Measurements from ENCODE around the gene TPD52L2.

Gene TPD52L2

DNA sequence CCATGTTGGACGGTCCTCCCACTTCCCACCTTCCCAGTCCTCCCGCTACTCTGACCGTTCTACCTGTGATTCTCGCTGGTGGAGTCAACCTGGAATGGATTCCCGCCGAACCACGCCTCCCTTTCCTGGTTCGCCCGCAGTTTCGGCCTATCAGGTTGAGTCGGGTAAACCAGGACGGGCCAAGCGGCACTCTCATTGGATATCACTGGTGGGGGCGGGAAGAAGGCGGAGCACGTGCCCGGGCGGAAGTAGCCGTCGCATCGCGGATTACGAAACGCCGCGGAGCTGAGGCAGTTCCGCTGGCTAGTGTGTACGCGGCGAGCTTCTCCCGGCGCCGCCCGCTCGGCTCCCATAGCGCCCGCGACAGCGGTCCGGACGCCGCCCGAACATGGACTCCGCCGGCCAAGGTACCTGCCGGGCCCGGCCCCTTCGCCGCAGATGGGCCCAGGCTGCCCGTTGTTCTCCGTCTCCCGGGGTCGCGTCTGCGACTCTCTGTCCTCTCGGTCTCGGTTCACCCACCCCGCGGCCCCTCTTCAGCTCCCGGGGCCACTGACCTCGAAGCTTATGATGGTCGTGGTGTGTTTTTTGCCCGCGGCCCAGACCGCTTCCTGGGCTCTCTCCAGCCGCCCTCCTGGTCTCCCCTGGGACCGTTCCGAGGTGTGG is at the start of gene TPD52L2:
Gene TPD52L2, plus strand, starts transcription at position 293 of the 663 bp plus-strand sequence. Its CDS starts 96 bp downstream, at position 389.
- no peak for TF ChIP-seq GATA3 (IDR thresholded peaks at IDR 0.05; ENCODE audit: low read depth, low read length)
- no peak for TF ChIP-seq GATA2 (IDR thresholded peaks at IDR 0.05; ENCODE audit: low read depth, low read length)

DNA sequence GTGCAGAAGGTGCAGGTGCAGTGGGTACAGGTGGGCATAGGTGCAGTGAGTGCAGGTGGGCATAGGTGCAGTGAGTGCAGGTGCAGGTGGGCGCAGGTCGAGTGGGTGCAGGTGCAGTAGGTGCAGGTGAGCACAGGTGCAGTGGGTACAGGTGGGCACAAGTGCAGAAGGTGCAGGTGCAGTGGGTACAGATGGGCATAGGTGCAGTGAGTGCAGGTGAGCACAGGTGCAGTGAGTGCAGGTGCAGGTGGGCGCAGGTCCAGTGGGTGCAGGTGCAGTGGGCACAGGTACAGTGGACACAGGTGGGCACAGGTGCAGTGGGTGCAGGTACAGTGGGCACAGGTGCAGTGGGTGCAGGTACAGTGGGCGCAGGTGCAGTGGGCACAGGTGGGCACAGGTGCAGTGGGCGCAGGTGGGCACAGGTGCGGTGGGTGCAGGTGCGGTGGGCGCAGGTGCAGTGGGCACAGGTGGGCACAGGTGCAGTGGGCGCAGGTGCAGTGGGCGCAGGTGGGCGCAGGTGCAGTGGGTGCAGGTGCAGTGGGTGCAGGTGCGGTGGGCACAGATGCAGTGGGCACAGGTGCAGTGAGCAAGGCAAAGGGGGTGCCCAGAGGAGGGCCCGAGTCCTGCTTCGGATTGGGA is 49.3 kb upstream of the TPD52L2 start:
- TF ChIP-seq GATA2 (IDR thresholded peaks at IDR 0.05; ENCODE audit: low read depth, low read length) (no peak), GATA3 (IDR thresholded peaks at IDR 0.05; ENCODE audit: low read depth, low read length) (no peak)

DNA sequence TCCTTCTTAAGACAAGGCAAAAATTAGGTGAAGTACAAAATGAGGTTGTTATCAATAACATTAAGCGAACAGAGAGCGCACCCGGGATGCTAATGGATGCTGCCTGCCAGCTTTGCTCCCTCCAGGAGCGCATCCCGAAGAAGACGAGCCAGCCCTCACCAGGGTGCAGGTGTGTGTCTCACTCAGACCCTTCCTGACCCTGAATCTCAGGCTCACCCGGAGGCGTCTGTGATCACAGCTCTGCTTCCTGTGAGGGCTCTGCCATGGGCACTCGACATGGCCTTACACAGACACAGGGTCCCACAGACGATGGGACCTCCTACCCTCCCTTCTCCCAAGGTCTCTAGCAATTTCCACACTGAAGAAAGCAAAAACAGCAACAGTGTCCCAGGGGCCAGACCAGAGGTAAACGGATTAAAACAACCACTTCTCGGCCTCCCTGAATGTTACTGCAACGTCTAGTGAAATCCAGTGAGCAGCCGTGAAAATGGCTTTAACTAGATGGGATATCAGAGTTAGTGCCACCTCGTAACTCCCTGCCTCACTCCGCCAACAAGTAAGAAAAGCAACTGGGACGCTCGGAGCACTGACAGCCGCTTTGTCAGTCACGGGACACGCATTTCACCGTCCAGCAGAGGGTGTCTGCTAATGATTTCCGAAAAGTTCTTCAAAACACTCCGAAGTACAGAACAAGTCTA is 45.7 kb upstream of the TPD52L2 start:
- TF ChIP-seq GATA2 (IDR thresholded peaks at IDR 0.05; ENCODE audit: low read depth, low read length) (no peak), GATA3 (IDR thresholded peaks at IDR 0.05; ENCODE audit: low read depth, low read length) (no peak)

DNA sequence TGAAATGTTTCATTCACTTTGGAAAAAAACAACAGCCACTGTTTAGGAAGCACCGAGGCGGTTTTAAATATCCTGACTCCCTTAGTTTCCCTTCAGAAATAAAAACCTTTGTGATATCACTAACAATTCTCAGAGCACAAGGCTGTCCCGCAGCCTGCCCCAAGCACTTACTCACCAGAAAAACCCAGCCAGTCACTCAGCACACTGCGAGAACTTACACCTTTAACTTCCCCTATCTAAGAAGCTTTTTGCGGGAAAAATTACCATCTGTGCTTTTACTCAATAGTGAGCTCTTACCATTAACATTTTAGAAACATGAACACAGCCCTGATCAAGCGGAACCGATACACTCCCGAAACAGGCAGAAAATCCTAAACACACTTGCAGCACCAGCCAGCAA is 43.3 kb upstream of the TPD52L2 start:
- TF ChIP-seq GATA3 (IDR thresholded peaks at IDR 0.05; ENCODE audit: low read depth, low read length) (no peak), GATA2 (IDR thresholded peaks at IDR 0.05; ENCODE audit: low read depth, low read length) (no peak)

DNA sequence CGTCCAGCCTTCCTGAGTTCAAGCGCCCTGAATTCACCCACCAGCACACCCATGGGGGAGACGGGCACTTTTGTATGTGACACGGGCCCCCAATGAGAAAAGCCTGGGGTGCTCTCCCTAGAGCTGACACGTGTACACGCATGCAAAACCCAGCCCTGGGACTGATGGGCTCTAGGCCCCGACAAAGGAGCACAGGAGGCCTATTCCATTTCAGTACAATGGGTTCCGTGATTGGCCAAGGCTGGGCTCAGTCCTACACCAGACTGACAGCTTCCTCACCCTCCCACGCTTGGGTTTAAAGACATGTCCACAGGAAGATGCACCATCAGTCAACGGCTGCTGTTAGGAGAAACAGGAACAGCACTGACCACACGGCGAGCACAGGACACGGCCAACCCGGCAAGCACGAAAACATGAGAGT is 42.8 kb upstream of the TPD52L2 start:
- TF ChIP-seq GATA2 (IDR thresholded peaks at IDR 0.05; ENCODE audit: low read depth, low read length) (no peak), GATA3 (IDR thresholded peaks at IDR 0.05; ENCODE audit: low read depth, low read length) (no peak)

DNA sequence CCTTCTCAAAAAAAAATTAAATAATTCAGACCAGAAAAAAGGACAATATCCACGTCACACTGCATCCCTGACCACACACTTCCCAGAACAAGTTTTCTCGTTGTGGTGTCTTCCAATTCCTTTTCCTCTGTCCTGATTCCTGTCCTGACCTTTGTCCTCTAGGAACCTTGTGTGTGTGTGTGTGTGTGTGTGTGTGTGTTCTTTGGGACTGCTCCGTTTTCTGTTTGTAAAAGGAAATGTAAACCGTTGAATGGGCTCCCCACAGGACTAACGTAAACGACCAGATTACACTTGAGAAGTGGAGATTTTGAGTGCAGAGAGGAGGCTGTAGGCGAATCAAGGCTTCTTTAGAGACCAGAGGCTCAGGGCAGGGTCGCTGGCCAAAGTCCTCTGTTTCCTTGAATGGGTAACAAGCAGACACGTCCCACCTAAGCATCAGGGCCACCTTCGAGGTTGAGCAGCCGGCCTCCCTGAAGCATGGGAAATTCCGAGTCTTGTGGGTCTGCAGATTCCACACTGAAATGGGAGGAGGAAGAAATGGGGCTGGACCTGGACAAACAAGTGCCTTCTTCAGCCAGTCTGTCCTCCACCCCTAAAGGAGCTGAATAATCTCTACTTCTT is 41.3 kb upstream of the TPD52L2 start:
- TF ChIP-seq GATA3 (IDR thresholded peaks at IDR 0.05; ENCODE audit: low read depth, low read length): no peak
- no peak for TF ChIP-seq GATA2 (IDR thresholded peaks at IDR 0.05; ENCODE audit: low read depth, low read length)

DNA sequence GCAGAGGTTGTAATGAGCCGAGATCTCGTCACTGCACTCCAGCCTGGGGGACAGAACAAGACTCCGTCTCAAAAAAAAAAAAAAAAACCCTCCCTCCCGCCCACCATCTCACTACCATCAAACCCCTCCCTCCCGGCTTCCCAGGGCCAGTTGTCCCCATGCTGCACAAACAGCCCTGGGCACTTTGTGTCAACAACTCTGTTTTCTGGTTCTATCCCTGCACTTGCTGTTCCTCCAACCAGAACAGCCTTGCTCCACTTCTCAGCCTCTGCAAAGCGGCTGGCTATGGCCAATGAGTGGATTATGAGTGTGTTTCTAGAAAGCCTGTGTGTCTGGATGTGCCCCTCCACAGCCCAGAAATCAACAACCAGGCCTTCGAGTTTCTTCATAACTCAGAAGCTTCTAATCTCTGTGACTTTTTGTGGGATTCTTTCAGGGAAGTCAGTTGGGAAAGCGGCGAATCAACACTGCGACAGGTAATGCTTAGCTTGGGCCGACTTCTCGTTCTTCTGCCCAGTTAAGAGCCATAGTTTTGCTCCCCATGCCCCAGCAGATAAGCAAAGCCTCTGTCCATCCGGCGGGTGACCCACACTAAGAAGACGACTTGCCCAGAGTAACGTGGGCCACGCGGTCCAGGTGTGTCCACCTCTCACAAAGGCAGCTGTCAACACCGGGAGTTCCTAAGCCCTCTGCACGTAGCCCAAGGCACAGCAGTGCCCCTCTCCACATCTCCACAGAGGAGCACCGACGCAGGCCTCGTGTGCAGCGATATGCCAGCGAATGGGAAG is 39.5 kb upstream of the TPD52L2 start:
- TF ChIP-seq GATA2 (IDR thresholded peaks at IDR 0.05; ENCODE audit: low read depth, low read length): no peak
- TF ChIP-seq GATA3 (IDR thresholded peaks at IDR 0.05; ENCODE audit: low read depth, low read length): no peak

DNA sequence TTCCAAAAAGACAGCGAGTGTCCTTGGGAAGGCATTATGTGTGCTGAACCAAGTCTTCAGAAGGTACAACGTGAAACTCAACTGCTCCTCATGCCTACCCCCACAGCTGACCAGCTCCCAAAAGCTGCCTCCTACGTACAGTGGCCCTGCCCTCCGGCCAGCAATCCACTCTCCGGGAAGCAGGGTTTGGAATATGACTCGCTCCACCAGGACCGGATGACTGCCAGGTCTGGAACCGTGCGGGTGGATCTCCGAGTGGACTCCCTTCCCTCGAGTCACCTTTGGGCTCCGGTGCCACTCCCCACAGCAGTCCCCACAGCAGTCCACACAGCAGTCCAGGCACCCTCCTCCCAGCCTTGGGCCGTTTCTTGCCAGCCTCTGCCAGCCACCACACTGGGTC is 38.3 kb upstream of the TPD52L2 start:
- no peak for TF ChIP-seq GATA3 (IDR thresholded peaks at IDR 0.05; ENCODE audit: low read depth, low read length)

DNA sequence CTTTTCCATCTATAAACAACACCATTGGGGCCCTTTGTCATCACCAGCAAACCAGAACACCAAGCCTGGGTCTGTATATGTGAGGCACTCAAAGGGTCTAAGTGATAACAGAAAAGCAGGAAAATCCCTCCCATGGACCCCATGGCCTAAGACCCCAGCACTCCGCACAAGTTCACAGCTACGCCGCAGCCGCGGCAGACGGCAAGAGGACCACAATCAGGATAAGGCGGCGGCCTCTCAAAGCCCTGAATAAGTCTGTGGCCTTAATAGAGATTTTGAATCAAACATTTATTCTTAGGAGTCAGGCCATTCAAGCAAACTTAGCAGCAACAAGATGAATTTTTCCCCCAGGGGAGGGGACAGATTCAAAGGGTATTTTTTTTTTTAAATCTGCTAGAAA is 36.9 kb upstream of the TPD52L2 start:
- TF ChIP-seq GATA2 (IDR thresholded peaks at IDR 0.05; ENCODE audit: low read depth, low read length): no peak
- no peak for TF ChIP-seq GATA3 (IDR thresholded peaks at IDR 0.05; ENCODE audit: low read depth, low read length)

DNA sequence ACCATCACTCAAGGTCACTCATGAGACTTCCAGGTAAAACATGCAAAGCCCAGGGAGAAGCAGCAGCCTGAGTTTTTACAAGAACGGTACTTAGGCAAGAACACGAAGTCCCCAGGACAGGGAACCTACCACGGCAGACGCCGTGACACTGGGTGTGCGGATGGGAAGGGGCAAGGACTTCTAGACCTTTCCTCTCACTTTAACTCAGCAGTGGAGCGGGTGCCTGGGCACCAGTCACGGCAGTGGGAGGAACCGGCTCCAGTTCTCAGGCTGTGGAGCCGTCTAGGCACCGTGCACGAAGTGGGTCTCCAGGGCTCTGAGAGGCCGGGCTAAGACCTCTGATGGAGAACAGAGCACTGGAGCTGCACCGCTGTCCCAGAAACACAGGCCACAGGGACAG is 36.5 kb upstream of the TPD52L2 start:
- TF ChIP-seq GATA2 (IDR thresholded peaks at IDR 0.05; ENCODE audit: low read depth, low read length) (no peak), GATA3 (IDR thresholded peaks at IDR 0.05; ENCODE audit: low read depth, low read length) (no peak)

DNA sequence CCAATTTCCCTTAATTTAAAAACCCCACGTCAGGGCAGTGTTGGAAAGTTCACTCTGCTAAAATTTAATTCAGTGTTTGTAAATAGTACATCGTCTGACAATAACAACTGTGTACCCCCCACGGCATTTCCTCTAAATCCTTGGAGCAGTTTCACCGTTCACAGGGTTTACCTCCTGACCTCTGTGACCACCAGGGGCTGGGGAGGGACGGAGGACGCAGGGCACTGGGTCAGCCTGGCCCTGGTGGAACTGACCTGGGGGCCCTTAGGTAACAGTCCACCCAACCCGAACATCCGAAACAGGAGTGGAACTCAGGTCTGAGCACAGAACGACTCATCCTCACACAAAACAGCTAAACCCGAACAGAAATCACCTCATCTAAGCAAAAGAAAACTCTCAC is 36.1 kb upstream of the TPD52L2 start:
- TF ChIP-seq GATA2 (IDR thresholded peaks at IDR 0.05; ENCODE audit: low read depth, low read length) (no peak), GATA3 (IDR thresholded peaks at IDR 0.05; ENCODE audit: low read depth, low read length) (no peak)

DNA sequence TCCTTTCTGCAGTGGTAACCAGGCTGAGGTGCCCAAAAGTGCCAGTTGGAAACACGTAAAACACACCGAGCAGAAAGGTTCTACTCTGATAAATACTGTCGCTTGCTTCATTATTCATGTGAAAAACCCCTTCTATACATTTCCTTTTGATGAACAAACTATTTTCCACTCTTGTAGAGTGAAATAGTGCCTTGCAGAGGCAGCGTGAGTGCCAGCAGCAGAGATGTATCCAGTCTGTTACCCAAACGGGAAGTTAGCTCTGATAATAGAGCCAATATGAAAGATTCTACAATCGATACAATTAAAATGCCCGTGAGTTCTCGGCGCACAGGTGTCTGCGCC is 35.5 kb upstream of the TPD52L2 start:
- TF ChIP-seq GATA2 (IDR thresholded peaks at IDR 0.05; ENCODE audit: low read depth, low read length) (no peak), GATA3 (IDR thresholded peaks at IDR 0.05; ENCODE audit: low read depth, low read length) (no peak)

DNA sequence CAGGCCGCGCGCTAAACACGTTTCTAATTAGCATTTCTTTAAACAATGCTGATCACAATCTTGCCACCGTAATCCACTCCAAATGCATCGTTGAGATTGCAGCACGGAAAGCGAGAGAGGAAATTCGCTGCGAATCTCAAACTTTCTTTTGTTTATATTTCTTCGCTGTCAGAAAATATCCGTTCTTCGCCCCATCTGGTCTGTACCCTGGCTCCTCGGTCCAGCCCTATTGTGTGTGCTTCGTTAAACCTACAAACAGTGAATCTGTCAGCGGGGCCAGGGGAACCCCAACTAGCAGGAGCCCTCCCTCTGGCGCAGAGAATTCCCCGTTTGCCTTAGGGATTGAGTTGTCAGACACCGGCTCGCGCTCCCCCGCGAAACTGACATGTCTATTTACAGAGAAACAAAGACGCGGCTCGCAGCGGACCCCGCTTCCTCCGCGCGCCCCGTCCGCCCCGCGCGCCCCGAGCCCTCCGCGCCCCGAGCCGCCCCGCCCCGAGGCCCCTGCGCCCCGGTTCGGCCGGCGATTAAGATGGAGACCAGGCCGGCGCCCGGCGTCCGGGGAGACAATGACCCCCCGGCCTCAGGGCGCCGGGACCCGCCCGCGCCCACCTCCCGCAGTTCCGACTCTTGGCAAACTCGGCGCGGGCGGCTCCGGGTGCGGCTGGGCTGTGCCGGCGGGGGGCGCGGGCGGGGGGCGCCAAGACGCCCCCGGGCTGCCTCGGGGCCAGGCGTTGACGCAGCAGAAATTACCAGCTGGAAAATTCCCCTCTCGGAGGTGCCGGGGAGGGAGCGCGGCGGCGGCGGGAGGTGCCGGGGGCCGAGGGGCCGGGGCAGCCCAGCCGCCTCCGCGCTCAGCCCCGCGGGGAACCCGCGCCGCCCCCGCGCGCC is 34.9 kb upstream of the TPD52L2 start:
- TF ChIP-seq GATA2 (IDR thresholded peaks at IDR 0.05; ENCODE audit: low read depth, low read length): no peak; the same call in 1 of the 2 replicates
- no peak for TF ChIP-seq GATA3 (IDR thresholded peaks at IDR 0.05; ENCODE audit: low read depth, low read length)

Data from SH-SY5Y (cell line).